B cell (primary cell): Measurements from ENCODE around the gene LZTS2. TPM values are rescaled to one million over a fixed set of nuclear protein-coding genes. Genes with fewer than 3 reads are reported as not detected.

Experiments
- ATAC-seq: fragments of 200-7000 bp; cut with Tn5 transposase; one replicate; pipeline ENCODE4 v1.10.0; 2021; ENCODE audit warnings: low read depth, mild to moderate bottlenecking, moderate number of reproducible peaks, moderate library complexity
- CTCF ChIA-PET: fragments of 350-600 bp; sonication (Branson Sonifier 250); formaldehyde crosslinking; loops from one replicate; lab custom pipeline; 2021; ENCODE audit warnings: antibody characterized with exemption, inconsistent platforms; lab: Charles Lee
- POLR2A ChIA-PET: fragments of 350-600 bp; sonication (Branson Sonifier 250); formaldehyde crosslinking; loops from one replicate; lab custom pipeline; 2021; ENCODE audit warnings: antibody characterized with exemption; lab: Charles Lee
- DNase-seq: peaks from one replicate; pipeline ENCODE4 v3.0.0; 2013
- H2AFZ ChIP-seq: 2 replicates; pipeline ENCODE4 v1.6.1; 2012; ENCODE audit warnings: mild to moderate bottlenecking, low read depth, low read length; ENCODE audit not compliant: insufficient read depth, poor library complexity, severe bottlenecking
- H3K27ac ChIP-seq, 2 donors: 1 replicate in 1 of 2; 2 replicates in 1 of 2; pipeline ENCODE4 v1.5.1; 2012 to 2013; ENCODE audit warnings: low read length in 2 of 2, mild to moderate bottlenecking in 2 of 2, moderate library complexity in 1 of 2
- H3K27me3 ChIP-seq, 4 experiments: fragments of 200-600 bp in 1 of 4; sonication (generic) in 1 of 4; replicated peaks in 1 of 4; 1 replicate in 2 of 4; 2 replicates in 2 of 4; pipeline versions ENCODE4 v1.6.1 to v1.7.0; 2013 to 2016; ENCODE audit warnings: low read length in 3 of 4, mild to moderate bottlenecking in 2 of 4, mixed read lengths in 1 of 4, moderate library complexity in 1 of 4; ENCODE audit not compliant: insufficient read depth in 4 of 4, control insufficient read depth in 3 of 4; ENCODE audit errors: control extremely low read depth in 1 of 4
- H3K36me3 ChIP-seq, 2 experiments: replicated peaks in 1 of 2; 1 replicate in 1 of 2; 2 replicates in 1 of 2; pipeline versions ENCODE4 v1.6.1 to v1.7.1; 2013; ENCODE audit warnings: low read length in 1 of 2; ENCODE audit not compliant: insufficient read depth in 2 of 2, control insufficient read depth in 1 of 2; ENCODE audit errors: control extremely low read depth in 1 of 2, extremely low read depth in 1 of 2
- H3K4me1 ChIP-seq, 2 donors: fragments of 200-600 bp in 1 of 2; sonication (generic) in 1 of 2; 1 replicate in 1 of 2; 2 replicates in 1 of 2; pipeline versions ENCODE4 v1.5.1 to v1.6.1; 2013 to 2017; ENCODE audit warnings: low read length in 2 of 2; ENCODE audit not compliant: control insufficient read depth in 2 of 2, insufficient read depth in 2 of 2
- H3K4me2 ChIP-seq: replicated peaks from 2 replicates; pipeline ENCODE3; 2012; ENCODE audit warnings: mild to moderate bottlenecking, low read depth, low read length; ENCODE audit not compliant: poor library complexity, severe bottlenecking
- H3K4me3 ChIP-seq, 5 experiments: fragments of 200-600 bp in 1 of 5; sonication (generic) in 1 of 5; 1 replicate in 3 of 5; 2 replicates in 2 of 5; pipeline versions ENCODE4 v1.5.1 to v1.7.0; 2011 to 2016; ENCODE audit warnings: low read length in 4 of 5, mild to moderate bottlenecking in 4 of 5, low read depth in 2 of 5, control low read depth in 1 of 5, moderate library complexity in 1 of 5; ENCODE audit not compliant: insufficient read depth in 1 of 5; ENCODE audit errors: control extremely low read depth in 1 of 5, extremely low read depth in 1 of 5
- H3K79me2 ChIP-seq: fragments of 200-600 bp; sonication (generic); one replicate; pipeline ENCODE4 v1.6.0; 2016; ENCODE audit warnings: low read length; ENCODE audit not compliant: control insufficient read depth, insufficient read depth
- H3K9ac ChIP-seq: fragments of 200-600 bp; sonication (generic); 2 replicates; pipeline ENCODE4 v1.6.1; 2017; ENCODE audit warnings: mild to moderate bottlenecking, low read length, moderate library complexity
- H3K9me3 ChIP-seq, 3 donors: one replicate each; pipeline versions ENCODE4 v1.6.1 to v1.7.1; 2013; ENCODE audit warnings: low read length in 2 of 3; ENCODE audit not compliant: control insufficient read depth in 2 of 3, insufficient read depth in 1 of 3; ENCODE audit errors: control extremely low read depth in 1 of 3
- H4K20me1 ChIP-seq: 2 replicates; pipeline ENCODE4 v1.6.0; 2012; ENCODE audit warnings: mild to moderate bottlenecking, low read length; ENCODE audit not compliant: insufficient read depth, control insufficient read depth, poor library complexity, severe bottlenecking
- H3K27ac Mint-ChIP-seq: one replicate; pipeline ENCODE4 v1.8.0; 2021; ENCODE audit warnings: mixed read lengths
- H3K27me3 Mint-ChIP-seq: one replicate; pipeline ENCODE4 v1.8.0; 2021; ENCODE audit warnings: mixed read lengths
- H3K4me1 Mint-ChIP-seq: one replicate; pipeline ENCODE4 v1.8.0; 2021; ENCODE audit warnings: mixed read lengths
- H3K4me3 Mint-ChIP-seq: one replicate; pipeline ENCODE4 v1.8.0; 2021; ENCODE audit warnings: mixed read lengths
- H3K9me3 Mint-ChIP-seq: one replicate; pipeline ENCODE4 v1.8.0; 2022; ENCODE audit warnings: mixed read lengths; ENCODE audit not compliant: insufficient read depth
- CTCF ChIP-seq: fragments of 200-600 bp; IDR thresholded peaks from one replicate; pipeline ENCODE4 v1.8.0; 2022; ENCODE audit warnings: antibody characterized with exemption, mild to moderate bottlenecking
- EZH2 ChIP-seq: IDR thresholded peaks from 2 replicates; pipeline ENCODE4 v1.6.1; 2012; ENCODE audit warnings: borderline replicate concordance, low read depth, mild to moderate bottlenecking, moderate library complexity, low read length; ENCODE audit not compliant: insufficient read depth, poor library complexity, severe bottlenecking
- WGBS: methylation state at CpG from one replicate; pipeline ENCODE4 v1.1.5; 2013; ENCODE audit warnings: missing lambda C conversion rate; ENCODE audit not compliant: insufficient coverage; 5-methylcytosine and 5-hydroxymethylcytosine counted together
- intact Hi-C: fragments of 100-400 bp; cut with micrococcal nuclease; formaldehyde crosslinking; loops from one replicate; pipeline ENCODE4 v1.10.0; 2022
- polyA plus RNA-seq: library from polyadenylated mRNA; depleted of rRNA; stranded (reverse); fragments of >200 nt; gene quantifications from 2 replicates; pipeline ENCODE4 v1.2.3, GENCODE V29; 2012
- total RNA-seq, 2 donors: library from RNA; stranded (reverse); fragments of 120-200 nt in 1 of 2; gene quantifications; 1 replicate in 1 of 2; 2 replicates in 1 of 2; pipeline versions ENCODE4 v1.2.3 to v1.2.4, GENCODE V29; 2013 to 2022

Gene LZTS2
- total and polyA plus RNA-seq, 2 donors (not counting 1 experiment from before 2014, with no cell fraction given) = 23.2 to 36.9 TPM

DNA sequence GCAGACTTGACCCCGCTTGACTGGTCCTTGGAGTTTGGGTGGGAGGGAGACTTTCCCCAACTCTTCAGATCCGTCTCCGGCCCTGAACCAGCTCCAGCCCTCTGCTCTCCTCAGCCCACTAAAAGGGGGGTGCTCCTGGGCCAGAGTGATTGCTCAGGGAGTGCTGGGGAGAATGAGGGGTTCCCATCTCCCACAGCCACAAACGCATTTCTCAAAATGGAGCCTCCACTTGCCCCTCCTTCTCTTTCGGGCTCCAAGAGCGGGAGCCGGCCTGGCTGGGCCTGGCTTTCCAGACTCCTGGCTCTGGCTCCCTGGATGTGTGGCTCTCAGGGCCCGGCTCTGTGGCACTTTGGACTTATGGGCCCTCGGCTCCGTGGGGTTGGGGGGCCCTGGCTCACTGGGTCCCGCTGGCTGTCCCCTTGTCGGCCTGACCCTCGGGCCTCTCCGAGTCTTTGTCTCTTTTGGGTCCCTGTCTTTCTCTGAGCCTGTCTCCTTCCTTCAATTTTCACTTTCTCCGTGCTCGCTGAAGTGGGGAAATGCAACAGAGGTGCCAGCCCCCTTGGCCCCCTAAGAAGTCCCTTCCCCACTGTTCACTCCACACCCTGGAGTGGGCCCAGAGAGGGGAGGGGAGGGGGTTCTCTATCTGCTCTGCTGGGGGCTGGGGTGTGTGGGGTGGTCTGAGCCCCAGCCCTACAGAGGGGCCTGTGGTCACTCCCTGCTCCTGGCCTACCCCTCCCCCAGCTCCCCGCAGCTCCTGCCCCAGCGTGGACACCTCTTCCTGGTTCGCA is 713 bp downstream of the LZTS2 start:
- H3K4me3 ChIP-seq = peak overlapping the region in 4 of 5 experiments; percentile 47 to 86 (median 52)
- H3K27me3 Mint-ChIP-seq = no peaks in the 10 kb centered on the region
- peak overlapping the region; percentile 60 for H2AFZ ChIP-seq
- no peak for ATAC-seq
- no peaks in the 10 kb centered on the region for H3K79me2 ChIP-seq
- TF ChIP-seq EZH2 = no peak
- H3K9ac ChIP-seq = peak overlapping the region; percentile 59
- ChIA-PET POLR2A (no interaction called here), CTCF (interaction anchor here (0.6 to 8.4 kb wide), 6 partner anchors 9 to 71 kb away, joined by 3 to 70 read pairs (median 6); no protein-coding TSS in a partner anchor)
- peak overlapping the region; percentile 79 for H3K4me3 Mint-ChIP-seq
- 9% methylated on average over 11 of the region's 19 CpGs for WGBS
- intact Hi-C loops = no loop called here
- H3K9me3 ChIP-seq = no peaks in the 10 kb centered on the region
- DNase-seq = no peak
- peak overlapping the region; percentile 64 for H3K27ac Mint-ChIP-seq
- H3K4me1 ChIP-seq = peaks cover 22 to 34% of the 10 kb centered on the region in 2 donors
- H3K9me3 Mint-ChIP-seq = no peaks in the 10 kb centered on the region
- H3K4me2 ChIP-seq = peak overlapping the region; percentile 95
- peaks cover 0 to 2% (median 0%) of the 10 kb centered on the region in 4 experiments for H3K27me3 ChIP-seq
- no peak overlapping the region for H3K27ac ChIP-seq
- H3K36me3 ChIP-seq = peaks cover 0 to 10% of the 10 kb centered on the region in 2 experiments
- H3K4me1 Mint-ChIP-seq = peaks cover 29% of the 10 kb centered on the region
- peaks cover 25% of the 10 kb centered on the region for H4K20me1 ChIP-seq

DNA sequence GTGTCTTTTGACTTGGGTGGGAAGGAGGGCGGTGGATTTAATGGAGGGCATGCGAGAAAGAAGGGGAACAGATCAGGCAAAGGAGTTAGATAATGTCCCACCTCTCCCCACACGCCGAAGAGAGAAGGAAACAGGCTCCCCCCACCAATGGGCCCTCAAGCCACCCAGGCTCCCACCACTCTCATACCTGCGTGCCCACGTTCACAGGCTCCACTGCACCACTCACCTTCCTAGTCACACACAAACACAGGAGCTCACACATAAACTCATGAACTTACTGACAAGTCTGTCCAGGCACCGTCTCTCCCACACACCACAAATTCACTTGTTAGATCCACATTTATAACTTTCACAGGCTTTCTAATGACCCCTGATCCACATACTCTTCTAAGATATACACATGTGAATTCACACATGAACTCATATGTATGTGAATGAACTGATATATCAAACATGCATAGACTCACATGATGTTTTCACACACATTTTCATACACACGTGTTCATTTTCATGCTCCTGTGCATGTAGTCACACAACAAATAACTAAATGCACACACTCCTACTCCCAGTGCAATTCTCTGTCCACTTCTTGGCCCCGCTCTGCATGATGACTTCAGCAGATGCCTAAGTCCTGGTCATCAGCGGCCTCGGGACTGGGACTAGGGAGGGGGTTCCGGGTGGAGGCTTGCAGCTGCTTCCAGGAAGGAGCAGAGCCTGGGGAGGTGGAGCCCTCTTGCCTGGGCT is 1.5 kb downstream of the LZTS2 start:
- peaks cover 22 to 34% of the 10 kb centered on the region in 2 donors for H3K4me1 ChIP-seq
- no peaks in the 10 kb centered on the region for H3K9me3 ChIP-seq
- peak overlapping the region; percentile 79 for H3K4me3 Mint-ChIP-seq
- H3K27me3 ChIP-seq = peaks cover 0 to 2% (median 0%) of the 10 kb centered on the region in 4 experiments
- H3K9ac ChIP-seq = no peak overlapping the region
- no peaks in the 10 kb centered on the region for H3K9me3 Mint-ChIP-seq
- WGBS = 30% methylated on average over 8 of the region's 12 CpGs
- intact Hi-C loops = no loop called here
- H3K27ac Mint-ChIP-seq = peak overlapping the region; percentile 64
- H3K27ac ChIP-seq = no peak overlapping the region
- ChIA-PET POLR2A (no interaction called here), CTCF (interaction anchor here (0.6 to 8.4 kb wide), 3 partner anchors 11 to 70 kb away, joined by 4 to 70 read pairs (median 7); no protein-coding TSS in a partner anchor)
- H3K4me2 ChIP-seq = peak overlapping the region; percentile 95
- DNase-seq (no peak), ATAC-seq (no peak)
- H2AFZ ChIP-seq = no peak overlapping the region
- no peaks in the 10 kb centered on the region for H3K79me2 ChIP-seq
- H3K4me3 ChIP-seq = no peak overlapping the region
- H4K20me1 ChIP-seq = peaks cover 25% of the 10 kb centered on the region
- peaks cover 0 to 12% of the 10 kb centered on the region in 2 experiments for H3K36me3 ChIP-seq
- peaks cover 28% of the 10 kb centered on the region for H3K4me1 Mint-ChIP-seq
- TF ChIP-seq CTCF = no peak
- TF ChIP-seq EZH2 = no peak
- no peaks in the 10 kb centered on the region for H3K27me3 Mint-ChIP-seq
